CD14-positive monocyte (primary cell): Measurements from ENCODE around the gene SNX4. TPM values are rescaled to one million over a fixed set of nuclear protein-coding genes. Genes with fewer than 3 reads are reported as not detected.
A peak's percentile ranks its signal among the peaks of the same experiment; 100 is the strongest.

Experiments
- DNase-seq, 3 donors: peaks; one replicate each; pipeline ENCODE4 v3.0.0-alpha.2; 2011 to 2022
- H2AFZ ChIP-seq: 2 replicates; pipeline ENCODE4 v1.6.0; 2012; ENCODE audit warnings: mild to moderate bottlenecking, low read depth, low read length, inconsistent platforms; ENCODE audit not compliant: insufficient read depth, poor library complexity, severe bottlenecking
- H3K27ac ChIP-seq, 2 donors: 1 replicate in 1 of 2; 2 replicates in 1 of 2; pipeline ENCODE4 v1.5.1; 2012 to 2013; ENCODE audit warnings: low read length in 2 of 2, control low read depth in 1 of 2, inconsistent platforms in 1 of 2, low read depth in 1 of 2, mild to moderate bottlenecking in 1 of 2
- H3K27me3 ChIP-seq, 2 donors: one replicate each; pipeline versions ENCODE4 v1.6.0 to v1.6.1; 2011 to 2013; ENCODE audit warnings: low read length in 2 of 2; ENCODE audit not compliant: control insufficient read depth in 2 of 2, insufficient read depth in 2 of 2
- H3K36me3 ChIP-seq, 2 donors: replicated peaks in 1 of 2; 1 replicate in 1 of 2; 2 replicates in 1 of 2; pipeline versions ENCODE4 v1.5.1 to v1.6.1; 2012 to 2013; ENCODE audit warnings: low read length in 2 of 2, control low read depth in 1 of 2, inconsistent platforms in 1 of 2, mild to moderate bottlenecking in 1 of 2; ENCODE audit not compliant: insufficient read depth in 2 of 2, control insufficient read depth in 1 of 2
- H3K4me1 ChIP-seq, 2 donors: 1 replicate in 1 of 2; 2 replicates in 1 of 2; pipeline versions ENCODE4 v1.5.1 to v1.6.1; 2012 to 2013; ENCODE audit warnings: low read length in 2 of 2, control low read depth in 1 of 2, inconsistent platforms in 1 of 2, mild to moderate bottlenecking in 1 of 2, moderate library complexity in 1 of 2; ENCODE audit not compliant: insufficient read depth in 2 of 2, control insufficient read depth in 1 of 2
- H3K4me2 ChIP-seq: replicated peaks from 2 replicates; pipeline ENCODE3; 2012; ENCODE audit warnings: low read length, moderate library complexity, mild to moderate bottlenecking; ENCODE audit not compliant: poor library complexity, severe bottlenecking; ENCODE audit errors: extremely low read depth
- H3K4me3 ChIP-seq, 3 experiments: fragments of 200-600 bp in 1 of 3; sonication (generic) in 1 of 3; replicated peaks in 1 of 3; 1 replicate in 2 of 3; 2 replicates in 1 of 3; pipeline ENCODE4 v1.5.1; 2011 to 2013; ENCODE audit warnings: low read length in 3 of 3, mild to moderate bottlenecking in 3 of 3, control low read depth in 2 of 3, low read depth in 2 of 3, inconsistent platforms in 1 of 3, moderate library complexity in 1 of 3
- H3K79me2 ChIP-seq: 2 replicates; pipeline ENCODE4 v1.6.0; 2012; ENCODE audit warnings: mild to moderate bottlenecking, control low read depth, inconsistent platforms, low read length, moderate library complexity; ENCODE audit not compliant: insufficient read depth
- H3K9ac ChIP-seq: 2 replicates; pipeline ENCODE4 v1.6.0; 2017; ENCODE audit warnings: low read length, mild to moderate bottlenecking; ENCODE audit not compliant: insufficient read depth, poor library complexity, severe bottlenecking
- H3K9me3 ChIP-seq, 2 donors: replicated peaks in 1 of 2; 1 replicate in 1 of 2; 2 replicates in 1 of 2; pipeline versions ENCODE4 v1.5.1 to v1.6.1; 2012 to 2013; ENCODE audit warnings: low read length in 2 of 2, control low read depth in 1 of 2; ENCODE audit not compliant: control insufficient read depth in 1 of 2, insufficient read depth in 1 of 2
- H4K20me1 ChIP-seq: 2 replicates; pipeline ENCODE4 v1.6.0; 2012; ENCODE audit warnings: mild to moderate bottlenecking, low read length, control low read depth, moderate library complexity; ENCODE audit not compliant: insufficient read depth
- H3K27ac Mint-ChIP-seq, 7 donors: one replicate each; pipeline ENCODE4 v1.8.0; 2020; ENCODE audit warnings: mild to moderate bottlenecking in 7 of 7, mixed read lengths in 7 of 7, moderate library complexity in 6 of 7, inconsistent platforms in 2 of 7
- H3K27me3 Mint-ChIP-seq, 3 donors: one replicate each; pipeline ENCODE4 v1.8.0; 2021 to 2022; ENCODE audit warnings: low read depth in 3 of 3, mild to moderate bottlenecking in 3 of 3, mixed read lengths in 3 of 3, moderate library complexity in 3 of 3, inconsistent platforms in 1 of 3
- H3K36me3 Mint-ChIP-seq, 2 donors: one replicate each; pipeline ENCODE4 v1.8.0; 2020; ENCODE audit warnings: mixed read lengths in 2 of 2, inconsistent platforms in 1 of 2, mild to moderate bottlenecking in 1 of 2
- H3K4me1 Mint-ChIP-seq: one replicate; pipeline ENCODE4 v1.8.0; 2020; ENCODE audit warnings: mild to moderate bottlenecking, mixed read lengths
- H3K4me3 Mint-ChIP-seq, 2 donors: one replicate each; pipeline ENCODE4 v1.8.0; 2020; ENCODE audit warnings: mild to moderate bottlenecking in 2 of 2, mixed read lengths in 2 of 2, moderate library complexity in 1 of 2
- H3K9me3 Mint-ChIP-seq, 7 donors: one replicate each; pipeline ENCODE4 v1.8.0; 2020 to 2022; ENCODE audit warnings: mixed read lengths in 7 of 7, mild to moderate bottlenecking in 6 of 7, moderate library complexity in 6 of 7, inconsistent platforms in 2 of 7
- CTCF ChIP-seq: fragments of 200-600 bp; IDR thresholded peaks from one replicate; pipeline ENCODE4 v1.8.0; 2022; ENCODE audit warnings: antibody characterized with exemption, mild to moderate bottlenecking
- WGBS: methylation state at CpG from one replicate; pipeline ENCODE4 v1.1.5; 2013; ENCODE audit warnings: missing lambda C conversion rate; ENCODE audit not compliant: insufficient coverage; 5-methylcytosine and 5-hydroxymethylcytosine counted together
- intact Hi-C, 2 donors: fragments of 100-400 bp; cut with micrococcal nuclease; formaldehyde crosslinking; loops; one replicate each; pipeline versions ENCODE4 v1.15.0 to v1.15.1; 2023
- polyA plus RNA-seq, 3 donors: library from polyadenylated mRNA; depleted of rRNA in 1 of 3; unstranded in 2 of 3; stranded (reverse) in 1 of 3; fragments of 300-500 nt in 2 of 3; fragments of >200 nt in 1 of 3; fragmentation: Illumina TruSeq in 2 of 3; gene quantifications; 1 replicate in 2 of 3; 2 replicates in 1 of 3; pipeline ENCODE4 v1.2.3, GENCODE V29; 2012 to 2021

Gene SNX4
- polyA plus RNA-seq, 3 donors = 6.8 to 51.5 (median 40.8) TPM

- Mint-ChIP-seq H3K4me3 (no peak overlapping the region), H3K36me3 (peaks cover 36 to 65% of the 10 kb centered on the region in 2 donors), H3K4me1 (peaks cover 14% of the 10 kb centered on the region), H3K27me3 (no peaks in the 10 kb centered on the region), H3K9me3 (peaks cover 3 to 9% (median 6%) of the 10 kb centered on the region in 7 donors), H3K27ac (peak overlapping the region in 2 of 7 donors; percentile 41 to 42)
- 100% methylated on average over 1 of the region's 4 CpGs for WGBS
- no peak for TF ChIP-seq CTCF
- intact Hi-C loops = no loop called here
- Histone ChIP-seq H2AFZ (no peak overlapping the region), H3K9ac (no peak overlapping the region), H3K4me3 (no peak overlapping the region), H4K20me1 (peaks cover 28% of the 10 kb centered on the region), H3K36me3 (peaks cover 21 to 72% of the 10 kb centered on the region in 2 donors), H3K79me2 (peaks cover 92% of the 10 kb centered on the region), H3K9me3 (peaks cover 8 to 9% of the 10 kb centered on the region in 2 donors), H3K27ac (peak overlapping the region in 1 of 2 donors; percentile 31), H3K4me1 (peaks cover 0 to 5% of the 10 kb centered on the region in 2 donors), H3K4me2 (no peak overlapping the region), H3K27me3 (no peaks in the 10 kb centered on the region)
- no peak for DNase-seq
These were observed 7.7 kb downstream of the SNX4 start for GRCh38 chr3:125512135-125512920.

GRCh38 chr3:125511420-125512118, 8.4 kb downstream of the SNX4 start:
- intact Hi-C loops = no loop called here
- no peaks in the 10 kb centered on the region for H3K27me3 Mint-ChIP-seq
- no peak overlapping the region for H3K27ac ChIP-seq

More at GRCh38 chr3:125511420-125512118, 8.4 kb downstream of the SNX4 start:
- Mint-ChIP-seq H3K27ac (peak overlapping the region in 3 of 7 donors; percentile 32 to 51 (median 41)), H3K4me1 (peaks cover 14% of the 10 kb centered on the region), H3K9me3 (peaks cover 5 to 13% (median 9%) of the 10 kb centered on the region in 7 donors), H3K4me3 (no peak overlapping the region), H3K36me3 (peaks cover 37 to 65% of the 10 kb centered on the region in 2 donors)
- H3K4me3 ChIP-seq = no peak overlapping the region
- H4K20me1 ChIP-seq = peaks cover 28% of the 10 kb centered on the region
- H3K9ac ChIP-seq = no peak overlapping the region
- no peak for TF ChIP-seq CTCF
- WGBS = no CpG with 5 or more reads among the region's 1 CpG
- no peak overlapping the region for H3K4me2 ChIP-seq
- DNase-seq = no peak
- no peak overlapping the region for H2AFZ ChIP-seq
- H3K4me1 ChIP-seq = peaks cover 0 to 5% of the 10 kb centered on the region in 2 donors
- peaks cover 24 to 70% of the 10 kb centered on the region in 2 donors for H3K36me3 ChIP-seq
- H3K79me2 ChIP-seq = peaks cover 92% of the 10 kb centered on the region
- H3K27me3 ChIP-seq = no peaks in the 10 kb centered on the region
- peaks cover 8 to 9% of the 10 kb centered on the region in 2 donors for H3K9me3 ChIP-seq
